Left ventricle myocardium inferior (tissue), 1 donor: ENCODE data around the gene BBIP1. TPM values are rescaled to one million over a fixed set of nuclear protein-coding genes. Genes with fewer than 3 reads are reported as not detected.

Source experiments
- DNase-seq: peaks from one replicate; pipeline ENCODE4 v3.0.0-alpha.2; 2020
- H3K27ac ChIP-seq: fragments of 200-600 bp; replicated peaks from 2 replicates; pipeline ENCODE4 v1.8.0; 2021
- H3K27me3 ChIP-seq: fragments of 200-600 bp; 2 replicates; pipeline ENCODE4 v1.8.0; 2021; ENCODE audit warnings: low read depth
- H3K36me3 ChIP-seq: fragments of 200-600 bp; 2 replicates; pipeline ENCODE4 v1.8.0; 2021
- H3K4me1 ChIP-seq: fragments of 200-600 bp; 2 replicates; pipeline ENCODE4 v1.8.0; 2021
- H3K4me3 ChIP-seq: fragments of 200-600 bp; 2 replicates; pipeline ENCODE4 v1.8.0; 2021; ENCODE audit warnings: mild to moderate bottlenecking, moderate library complexity
- H3K9me3 ChIP-seq: fragments of 200-600 bp; replicated peaks from 2 replicates; pipeline ENCODE4 v1.8.0; 2021
- CTCF ChIP-seq: fragments of 200-600 bp; IDR thresholded peaks from 2 replicates; pipeline ENCODE4 v1.8.0; 2021; ENCODE audit warnings: antibody characterized with exemption, mild to moderate bottlenecking, borderline replicate concordance
- intact Hi-C: fragments of 100-400 bp; cut with micrococcal nuclease; formaldehyde crosslinking; loops from one replicate; pipeline ENCODE4 v1.11.0; 2022
- total RNA-seq: library from RNA; stranded (reverse); fragmentation: NEBNext Ultra II Directional; extraction: Animal tissue kit (Norgen Biotek cat#: 25700); gene quantifications from one replicate; pipeline ENCODE4 v1.2.1, GENCODE V29; 2021
- donor health status: DM: no; HTN: yes; CAD: no; lungs with severe emphysema.

The BBIP1 gene
- total RNA-seq, 1 donor from 2014 or later, result 25.1 TPM

GRCh38 chr10:110864662-110865140, 54.3 kb downstream of the BBIP1 start:
- no peak for TF ChIP-seq CTCF
- Histone ChIP-seq H3K4me3 (peak overlapping the region; percentile 18), H3K27me3 (no peaks in the 10 kb centered on the region), H3K9me3 (no peaks in the 10 kb centered on the region), H3K4me1 (peaks cover 25% of the 10 kb centered on the region), H3K36me3 (no peaks in the 10 kb centered on the region), H3K27ac (peak overlapping the region; percentile 76)
- DNase-seq, result no peak
- intact Hi-C loops, result no loop called here

- no peak for TF ChIP-seq CTCF
- H3K27me3 ChIP-seq, result no peaks in the 10 kb centered on the region
- no peaks in the 10 kb centered on the region for H3K9me3 ChIP-seq
- no peak overlapping the region for H3K4me3 ChIP-seq
- H3K4me1 ChIP-seq, result peaks cover 32% of the 10 kb centered on the region
- peak overlapping the region; percentile 76 for H3K27ac ChIP-seq
- intact Hi-C loops, result no loop called here
- H3K36me3 ChIP-seq, result no peaks in the 10 kb centered on the region
- no peak for DNase-seq
Measured at GRCh38 chr10:110863956-110864355, 55.0 kb downstream of the BBIP1 start.

- Histone ChIP-seq H3K36me3 (no peaks in the 10 kb centered on the region), H3K4me1 (peaks cover 35% of the 10 kb centered on the region), H3K9me3 (no peaks in the 10 kb centered on the region), H3K4me3 (no peak overlapping the region), H3K27ac (no peak overlapping the region), H3K27me3 (no peaks in the 10 kb centered on the region)
- TF ChIP-seq CTCF, result no peak
- intact Hi-C loops, result no loop called here
- no peak for DNase-seq
Measured at GRCh38 chr10:110863361-110863760, 55.6 kb downstream of the BBIP1 start.

GRCh38 chr10:110862961-110863360, 56.0 kb downstream of the BBIP1 start:
- Histone ChIP-seq H3K9me3 (no peaks in the 10 kb centered on the region), H3K27me3 (no peaks in the 10 kb centered on the region), H3K36me3 (no peaks in the 10 kb centered on the region), H3K4me1 (peaks cover 39% of the 10 kb centered on the region), H3K4me3 (no peak overlapping the region), H3K27ac (no peak overlapping the region)
- no peak for TF ChIP-seq CTCF
- no peak for DNase-seq
- intact Hi-C loops, result no loop called here

GRCh38 chr10:110861930-110862649, 56.9 kb downstream of the BBIP1 start:
- Histone ChIP-seq H3K36me3 (no peaks in the 10 kb centered on the region), H3K27ac (no peak overlapping the region), H3K4me3 (no peak overlapping the region), H3K27me3 (no peaks in the 10 kb centered on the region), H3K9me3 (no peaks in the 10 kb centered on the region), H3K4me1 (peaks cover 48% of the 10 kb centered on the region)
- no peak for TF ChIP-seq CTCF
- intact Hi-C loops, result no loop called here
- no peak for DNase-seq
